Head of caudate nucleus (tissue), 42 donors: ENCODE data around the gene ADPRM.
A peak's percentile ranks its signal among the peaks of the same experiment; 100 is the strongest.
"Not testable (repeated sequence)": the region's sequence is repeated elsewhere in the genome, so short reads cannot be mapped to it uniquely, and the experiment has no call there.

ENCODE experiments used
- DNase-seq, 42 donors: peaks; one replicate each; pipeline versions ENCODE4 v3.0.0 to v3.0.0-alpha.2; 2020 to 2021; ENCODE audit warnings: mixed read lengths in 7 of 42
- intact Hi-C: fragments of 100-400 bp; cut with DNase I; formaldehyde crosslinking; loops from one replicate; pipeline ENCODE4 v1.15.0; 2022

The ADPRM gene

GRCh38 chr17:10695875-10696407 lies 1.5 kb upstream of the ADPRM start:
- intact Hi-C loops, DNase-seq: not testable (repeated sequence)

- no peak for DNase-seq
- intact Hi-C loops: no loop called here
Measured at GRCh38 chr17:10698096-10698818, 863 bp downstream of the ADPRM start.

DNA sequence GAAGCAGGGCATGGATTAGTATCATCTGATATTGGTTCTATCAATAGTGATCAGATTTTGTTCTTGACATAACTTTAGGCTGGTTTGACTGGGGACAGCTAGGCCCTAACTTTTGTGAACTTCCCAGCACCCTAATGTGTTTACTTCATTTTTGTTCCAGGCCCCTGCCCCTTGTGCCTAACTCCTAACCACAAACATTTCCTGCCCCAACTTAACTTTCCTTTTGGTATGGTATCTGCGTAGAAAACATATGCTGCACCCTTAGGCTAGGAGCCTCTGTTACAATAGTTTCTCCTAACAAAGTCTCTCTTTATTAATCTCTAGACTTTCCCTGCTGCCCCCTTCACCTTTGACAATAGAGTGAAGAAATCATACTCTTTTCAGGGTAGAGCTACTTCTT lies 2.5 kb downstream of the ADPRM start:
- intact Hi-C loops: no loop called here

DNA sequence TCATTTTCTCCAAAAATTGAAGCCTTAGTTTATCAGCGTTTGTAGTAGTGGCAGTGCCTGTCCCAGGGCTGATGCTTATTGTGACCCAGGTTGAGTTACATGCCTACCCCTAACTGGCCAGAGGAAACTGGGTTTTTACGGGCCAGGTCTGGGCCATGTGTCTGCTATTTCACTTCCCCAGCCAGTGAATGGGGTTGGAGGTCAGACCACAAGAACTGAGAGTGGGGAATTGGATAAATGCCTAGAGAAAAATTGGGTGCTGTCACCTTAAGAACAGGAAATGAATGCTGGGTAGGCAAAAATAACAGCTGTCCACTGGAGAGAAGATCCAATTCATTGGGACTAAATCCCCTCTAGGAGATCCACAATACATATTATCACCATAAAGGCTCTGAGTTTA lies 5.2 kb downstream of the ADPRM start:
- intact Hi-C loops: no loop called here

More for the DNA sequence above, 2.5 kb downstream of the ADPRM start:
- no peak for DNase-seq

DNA sequence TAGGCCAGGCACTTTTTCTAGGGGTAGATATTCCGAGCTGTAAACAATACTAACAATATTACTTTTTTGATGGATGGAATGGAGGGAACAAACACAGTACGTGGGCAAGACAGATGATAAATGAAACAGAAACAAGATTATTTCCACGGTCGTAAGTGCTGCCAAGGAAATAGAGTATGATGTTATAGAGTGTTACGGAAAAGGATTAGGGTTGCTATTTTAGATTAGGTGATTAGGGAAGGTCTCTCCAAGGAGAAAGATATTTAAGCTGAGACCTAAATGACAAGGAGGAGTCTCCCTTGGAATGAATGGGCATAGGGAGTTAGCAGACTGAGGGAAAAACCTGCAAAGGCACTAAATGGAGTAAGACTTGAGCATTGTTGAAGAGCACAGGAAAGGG lies 8.3 kb downstream of the ADPRM start:
- DNase-seq: no peak
- intact Hi-C loops: no loop called here

More for the DNA sequence above, 5.2 kb downstream of the ADPRM start:
- no peak for DNase-seq

- DNase-seq: no peak
- intact Hi-C loops: no loop called here
Measured at GRCh38 chr17:10713318-10713717, 15.9 kb downstream of the ADPRM start.

- no peak for DNase-seq
- intact Hi-C loops: no loop called here
Measured at GRCh38 chr17:10716218-10716617, 18.8 kb downstream of the ADPRM start.

DNA sequence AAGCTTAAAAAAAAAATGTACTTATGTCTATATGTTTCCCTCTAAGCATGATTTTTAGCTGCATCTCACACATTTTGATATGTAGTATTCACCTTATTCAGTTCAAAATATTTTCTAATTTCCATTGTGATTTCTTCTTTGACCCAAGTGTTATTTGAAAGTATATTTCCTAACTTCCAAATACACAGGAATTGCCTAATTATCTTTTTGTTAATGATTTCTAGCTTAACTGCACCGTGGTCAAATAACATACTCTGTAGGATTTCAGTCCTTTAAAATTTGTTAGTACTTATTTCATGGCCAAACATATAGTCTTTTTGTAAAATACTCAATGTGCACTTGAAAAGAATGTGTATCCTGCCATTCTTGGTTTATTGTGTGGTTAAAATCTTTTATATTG lies 21.2 kb downstream of the ADPRM start:
- DNase-seq: no peak
- intact Hi-C loops: no loop called here

DNA sequence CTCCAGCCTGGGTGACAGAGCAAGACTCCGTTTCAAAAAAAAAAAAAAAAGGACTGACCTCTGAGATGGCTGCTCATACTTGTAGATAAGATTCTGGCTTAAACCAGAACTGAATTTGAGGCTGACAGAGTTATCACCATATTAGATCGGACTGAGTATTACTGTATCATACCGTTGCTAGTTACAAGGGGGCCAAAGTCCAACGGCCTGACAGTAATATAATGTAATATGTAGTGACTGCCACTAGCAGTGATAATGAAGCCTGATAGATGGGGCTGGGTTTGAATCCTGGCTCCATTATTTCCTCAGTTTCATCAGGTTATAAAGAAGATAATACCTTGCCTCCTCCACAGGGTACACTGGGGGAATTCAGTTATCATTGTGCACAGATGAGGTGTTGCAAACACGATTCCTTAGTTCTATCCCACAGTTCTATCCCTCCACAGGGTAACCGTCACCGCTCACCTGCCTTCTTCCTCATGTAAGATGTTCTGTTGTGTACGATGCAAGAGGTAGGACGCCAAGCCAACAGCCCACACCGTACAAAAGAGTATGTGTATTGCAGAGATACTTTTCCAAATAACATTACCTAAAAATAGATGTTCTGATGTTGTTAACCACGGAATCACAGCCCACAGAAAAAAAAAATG lies 27.3 kb downstream of the ADPRM start:
- intact Hi-C loops: no loop called here
- no peak for DNase-seq

DNA sequence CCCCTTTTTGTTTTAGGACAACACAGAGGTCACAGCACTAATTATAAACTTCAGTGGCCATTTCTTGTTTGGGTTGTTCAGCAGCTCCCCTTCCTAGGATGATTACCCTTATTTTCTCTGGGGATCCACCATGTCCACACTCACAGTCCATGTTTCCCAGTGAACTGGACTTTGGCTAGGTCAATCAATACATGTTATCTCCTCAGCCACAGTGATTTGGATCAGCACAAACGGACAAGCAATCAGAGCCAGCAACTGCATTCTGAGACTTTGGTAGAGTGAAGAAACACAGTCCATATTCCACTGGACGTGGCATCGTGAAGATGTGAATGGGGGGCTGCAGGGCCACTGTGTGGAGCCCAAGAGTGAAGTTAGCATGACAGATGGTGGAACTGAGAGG lies 27.9 kb downstream of the ADPRM start:
- intact Hi-C loops: no loop called here
- DNase-seq: no peak

DNA sequence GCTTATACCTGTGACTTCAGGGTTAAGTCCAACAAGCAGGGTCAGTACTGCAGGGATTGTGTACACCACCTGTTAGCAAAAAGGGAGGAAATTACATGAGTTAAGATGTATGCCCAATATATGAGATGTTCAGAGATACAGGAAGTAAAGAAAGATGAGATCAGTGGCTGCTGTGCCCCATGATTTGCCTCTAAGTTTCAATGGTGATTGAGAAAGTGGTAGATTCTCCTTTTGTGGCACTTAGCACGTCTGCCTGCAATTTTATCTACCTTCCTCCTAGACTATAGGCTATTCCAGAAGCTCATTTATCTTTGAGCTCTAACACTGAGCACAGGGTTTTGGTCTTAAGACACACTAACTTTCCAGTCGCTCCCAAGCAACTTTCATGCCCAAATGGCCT lies 28.8 kb downstream of the ADPRM start:
- intact Hi-C loops: no loop called here
- DNase-seq: no peak

DNA sequence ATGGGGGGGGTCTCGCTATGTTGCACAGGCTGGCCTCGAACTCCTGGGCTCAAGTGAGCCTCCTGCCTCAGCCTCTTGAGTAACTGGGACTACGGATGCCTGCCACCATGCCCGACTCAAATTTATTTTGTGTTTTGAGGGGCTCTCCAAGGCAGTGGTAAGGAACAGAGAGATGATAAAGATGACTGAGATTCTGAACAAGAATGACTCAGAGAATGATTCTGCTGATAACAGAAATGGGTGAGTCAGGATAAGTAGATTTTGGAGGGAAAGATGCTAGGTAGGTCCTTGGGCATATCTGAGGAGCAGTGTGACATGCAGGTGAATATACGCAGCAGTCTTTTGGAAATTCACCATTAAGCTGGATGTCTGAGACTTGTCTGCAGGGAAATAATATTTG lies 29.8 kb downstream of the ADPRM start:
- intact Hi-C loops: no loop called here
- peak in 1 of 42 donors; percentile 27 for DNase-seq

DNA sequence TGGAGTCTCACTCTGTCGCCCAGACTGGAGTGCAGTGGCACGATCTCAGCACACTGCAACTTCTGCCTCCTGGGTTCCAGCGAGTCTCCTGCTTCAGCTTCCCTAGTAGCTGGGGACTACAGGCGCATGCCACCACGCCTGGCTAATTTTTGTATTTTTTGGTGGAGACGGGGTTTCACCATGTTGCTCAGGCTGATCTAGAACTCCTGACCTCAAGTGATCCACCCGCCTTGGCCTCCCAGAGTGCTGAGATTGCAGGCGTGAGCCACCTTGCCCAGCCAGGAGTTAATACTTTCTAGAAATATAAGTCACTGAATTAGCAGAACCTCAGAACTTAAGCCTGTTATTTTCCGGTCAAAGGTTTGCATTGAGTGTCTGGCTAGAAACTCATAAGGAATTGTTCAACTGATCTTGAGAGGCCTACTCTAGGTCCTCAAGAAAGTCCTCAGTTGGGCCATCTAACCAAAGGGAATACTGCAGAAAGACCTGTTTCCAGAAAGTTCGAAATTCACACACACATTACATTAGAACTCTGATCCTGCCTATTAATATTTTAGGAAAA lies 31.0 kb downstream of the ADPRM start:
- DNase-seq: peak in 1 of 42 donors; percentile 34
- intact Hi-C loops: no loop called here

GRCh38 chr17:10729334-10730193 lies 32.2 kb downstream of the ADPRM start, which contains the start of gene TMEM220:
Gene TMEM220 (minus strand): TSS chr17:10730023. CDS start chr17:10729851, 172 bp downstream.
- intact Hi-C loops: no loop called here

GRCh38 chr17:10730247-10730646 lies 32.9 kb downstream of the ADPRM start:
- intact Hi-C loops: not testable (repeated sequence)
- DNase-seq: peak in 1 of 42 donors; percentile 32

More at GRCh38 chr17:10729334-10730193, 32.2 kb downstream of the ADPRM start, which contains the start of gene TMEM220:
- DNase-seq: peak; percentile 23 to 88 (median 72)

- intact Hi-C loops: no loop called here
- DNase-seq: no peak
Measured at GRCh38 chr17:10731408-10731879, 34.0 kb downstream of the ADPRM start.

DNA sequence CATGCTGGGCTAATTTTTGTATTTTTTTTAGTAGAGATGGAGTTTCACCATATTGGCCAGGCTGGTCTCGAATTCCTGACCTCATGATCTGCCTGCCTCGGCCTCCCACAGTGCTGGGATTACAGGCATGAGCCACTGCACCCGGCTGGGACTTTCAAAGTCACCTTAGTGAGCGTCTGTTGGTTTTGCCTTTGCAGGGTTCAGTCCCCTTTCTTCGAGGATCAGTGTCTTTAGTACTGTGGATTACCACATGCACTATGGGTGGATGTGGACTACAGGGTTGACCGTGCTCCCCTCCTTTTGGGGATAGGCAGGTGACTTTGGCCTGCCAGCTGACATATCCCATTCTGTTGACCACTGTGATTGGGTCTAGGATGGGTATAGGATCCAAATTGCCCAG lies 34.7 kb downstream of the ADPRM start:
- peak in 2 of 42 donors; percentile 1 to 16 for DNase-seq
- intact Hi-C loops: not testable (repeated sequence)

DNA sequence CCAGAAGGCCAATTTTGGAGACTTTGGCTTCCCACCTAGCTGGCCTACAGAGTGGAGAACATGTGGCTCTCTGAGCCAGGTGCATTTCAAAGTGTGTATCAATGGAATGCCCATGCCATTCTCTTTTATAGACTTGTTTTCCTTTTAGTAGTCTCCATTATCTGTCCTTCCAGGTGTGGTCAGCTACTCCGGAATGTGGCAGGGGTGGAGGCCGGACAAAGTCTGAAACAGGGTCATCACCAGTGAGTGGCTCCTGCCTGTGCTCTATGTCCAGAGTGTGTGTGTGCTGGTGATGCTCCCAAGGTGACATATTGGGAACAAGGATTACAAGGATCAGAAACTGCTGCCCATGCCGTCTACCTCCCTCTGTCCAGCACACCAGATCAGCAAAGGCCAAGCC lies 36.3 kb downstream of the ADPRM start:
- DNase-seq: peak in 2 of 42 donors; percentile 9 to 18
- intact Hi-C loops: no loop called here

- peak in 1 of 42 donors; percentile 3 for DNase-seq
- intact Hi-C loops: loop anchor here (5.0 kb wide), 1 partner anchor 52 kb away; no protein-coding TSS in a partner anchor
Measured at GRCh38 chr17:10735251-10735650, 37.9 kb downstream of the ADPRM start.
